HepG2 (cell line): Measurements from ENCODE around the gene PMEL. TPM values are rescaled to one million over a fixed set of nuclear protein-coding genes. Genes with fewer than 3 reads are reported as not detected.

ENCODE experiments used
- BORCS8-MEF2B ChIP-seq: sonication (generic); formaldehyde crosslinking; IDR thresholded peaks from 2 replicates; pipeline ENCODE4 v1.8.0; 2022; ENCODE audit warnings: mild to moderate bottlenecking, missing genetic modification reagents
- CEBPG ChIP-seq: IDR thresholded peaks from 2 replicates; pipeline ENCODE4 v1.6.1; 2016
- CHD4 ChIP-seq: fragments of 200-600 bp; sonication (generic); IDR thresholded peaks from 2 replicates; pipeline ENCODE4 v1.7.0; 2017; ENCODE audit warnings: mild to moderate bottlenecking, low read length, borderline replicate concordance
- GABPA ChIP-seq, 2 experiments: IDR thresholded peaks; 2 replicates each; pipeline ENCODE4 v1.6.1; 2011 to 2016; ENCODE audit warnings: low read depth in 2 of 2, low read length in 1 of 2, missing biosample characterization in 1 of 2, missing genetic modification characterization in 1 of 2
- MAZ ChIP-seq, 2 experiments: sonication (generic) in 1 of 2; formaldehyde crosslinking in 1 of 2; IDR thresholded peaks; 2 replicates each; pipeline versions ENCODE4 v1.5.0 to v1.6.1; 2012 to 2020; ENCODE audit warnings: low read depth in 2 of 2, mild to moderate bottlenecking in 2 of 2, borderline replicate concordance in 1 of 2, improper control_type of control experiment in 1 of 2, low read length in 1 of 2, missing genetic modification reagents in 1 of 2, moderate library complexity in 1 of 2
- MNT ChIP-seq: fragments of 450-650 bp; IDR thresholded peaks from 2 replicates; pipeline ENCODE4 v1.6.1; 2016
- POGZ ChIP-seq: sonication (generic); formaldehyde crosslinking; IDR thresholded peaks from 2 replicates; pipeline ENCODE4 v1.4.0; 2020; ENCODE audit warnings: mild to moderate bottlenecking, missing genetic modification reagents
- SMAD3 ChIP-seq: sonication (generic); formaldehyde crosslinking; IDR thresholded peaks from 2 replicates; pipeline ENCODE4 v1.4.0; 2020; ENCODE audit warnings: missing genetic modification reagents
- YEATS2 ChIP-seq: sonication (generic); formaldehyde crosslinking; IDR thresholded peaks from 2 replicates; pipeline ENCODE4 v1.4.0; 2020; ENCODE audit warnings: missing genetic modification reagents, borderline replicate concordance
- ZBTB37 ChIP-seq: sonication (generic); formaldehyde crosslinking; IDR thresholded peaks from 2 replicates; pipeline ENCODE4 v1.4.0; 2020; ENCODE audit warnings: mild to moderate bottlenecking, missing genetic modification reagents
- ZBTB40 ChIP-seq, 2 experiments: fragments of 450-650 bp in 1 of 2; sonication (generic) in 1 of 2; formaldehyde crosslinking in 1 of 2; IDR thresholded peaks; 2 replicates each; pipeline versions ENCODE4 v1.6.1 to v1.8.0; 2016 to 2022; ENCODE audit warnings: antibody characterized with exemption in 1 of 2, mild to moderate bottlenecking in 1 of 2, missing genetic modification reagents in 1 of 2
- ZNF232 ChIP-seq: sonication (generic); formaldehyde crosslinking; IDR thresholded peaks from 2 replicates; pipeline ENCODE4 v1.4.0; 2020; ENCODE audit warnings: missing genetic modification reagents, borderline replicate concordance
- ZNF562 ChIP-seq: sonication (generic); formaldehyde crosslinking; IDR thresholded peaks from 2 replicates; pipeline ENCODE4 v1.8.0; 2022; ENCODE audit warnings: missing genetic modification reagents, borderline replicate concordance
- polyA plus RNA-seq, 8 experiments: library from polyadenylated mRNA; depleted of rRNA in 3 of 8; stranded (reverse) in 7 of 8; unstranded in 1 of 8; fragments of >200 nt; fragmentation: Illumina TruSeq in 4 of 8; extraction: Trizol in 4 of 8; gene quantifications; 2 replicates each; pipeline versions ENCODE4 v1.2.1 to v1.2.3, GENCODE V29; 2011 to 2016; ENCODE audit warnings: low read depth in 4 of 8, missing spikeins in 1 of 8, mixed read lengths in 1 of 8; ENCODE audit not compliant: insufficient read depth in 1 of 8
- total RNA-seq, 5 experiments: library from RNA; depleted of rRNA; stranded (reverse); fragments of >200 nt; fragmentation: Illumina TruSeq; extraction: Trizol; gene quantifications; 2 replicates each; pipeline ENCODE4 v1.2.3, GENCODE V29; 2016; ENCODE audit warnings: low read depth in 1 of 5
- TF ChIP-seq, protein P1 (sequence below): IDR thresholded peaks from 2 replicates; pipeline ENCODE4 v1.6.1; 2018; ENCODE audit warnings: missing genetic modification reagents, mild to moderate bottlenecking, missing compliant biosample characterization

Gene PMEL
- total and polyA plus RNA-seq, 2 of the 13 experiments (the other 11 are each of a cell fraction or from before 2014, with no cell fraction given): 0.49 to 3.3 TPM

- TF ChIP-seq ZBTB40 (IDR thresholded peaks at IDR 0.05) (no peak), ZBTB40 (CRISPR knock-in tag; IDR thresholded peaks at IDR 0.05) (peak; percentile 68; the same call in 1 of the 2 replicates), YEATS2 (peak; percentile 92), CHD4 (peak; percentile 26; the same call in 1 of the 2 replicates), ZBTB37 (CRISPR knock-in tag) (no peak), MNT (peak; percentile 11; the same call in 1 of the 2 replicates), CEBPG (CRISPR knock-in tag) (no peak), GABPA (IDR thresholded peaks at IDR 0.05; ENCODE audit: low read depth, low read length) (no peak), GABPA (CRISPR knock-in tag; IDR thresholded peaks at IDR 0.05; ENCODE audit: low read depth) (peak; percentile 68), POGZ (CRISPR knock-in tag) (peak; percentile 81), ZNF232 (CRISPR knock-in tag) (peak; percentile 30; the same call in 1 of the 2 replicates), ZNF562 (CRISPR knock-in tag) (no peak), SMAD3 (CRISPR knock-in tag) (peak; percentile 79; the same call in 1 of the 2 replicates), MAZ (IDR thresholded peaks at IDR 0.05; ENCODE audit: borderline replicate concordance, low read depth, low read length) (peak; percentile 67), MAZ (CRISPR knock-in tag; IDR thresholded peaks at IDR 0.05; ENCODE audit: low read depth) (peak; percentile 48; the same call in 1 of the 2 replicates), BORCS8-MEF2B (CRISPR knock-in tag) (peak; percentile 56; the same call in 1 of the 2 replicates)
- TF ChIP-seq, protein P1, sequence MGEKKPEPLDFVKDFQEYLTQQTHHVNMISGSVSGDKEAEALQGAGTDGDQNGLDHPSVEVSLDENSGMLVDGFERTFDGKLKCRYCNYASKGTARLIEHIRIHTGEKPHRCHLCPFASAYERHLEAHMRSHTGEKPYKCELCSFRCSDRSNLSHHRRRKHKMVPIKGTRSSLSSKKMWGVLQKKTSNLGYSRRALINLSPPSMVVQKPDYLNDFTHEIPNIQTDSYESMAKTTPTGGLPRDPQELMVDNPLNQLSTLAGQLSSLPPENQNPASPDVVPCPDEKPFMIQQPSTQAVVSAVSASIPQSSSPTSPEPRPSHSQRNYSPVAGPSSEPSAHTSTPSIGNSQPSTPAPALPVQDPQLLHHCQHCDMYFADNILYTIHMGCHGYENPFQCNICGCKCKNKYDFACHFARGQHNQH (CRISPR knock-in tag): peak; percentile 69; the same call in 1 of the 2 replicates
Measured at GRCh38 chr12:55973599-55974307, 7.9 kb upstream of the PMEL start, which contains the start of gene RAB5B (continued).
